ENCODE measurements around the gene GPR25. TPM values are rescaled to one million over a fixed set of nuclear protein-coding genes. Genes with fewer than 3 reads are reported as not detected.

Gene GPR25
- total RNA-seq, 1 donor from 2014 or later = 0.25 TPM

DNA sequence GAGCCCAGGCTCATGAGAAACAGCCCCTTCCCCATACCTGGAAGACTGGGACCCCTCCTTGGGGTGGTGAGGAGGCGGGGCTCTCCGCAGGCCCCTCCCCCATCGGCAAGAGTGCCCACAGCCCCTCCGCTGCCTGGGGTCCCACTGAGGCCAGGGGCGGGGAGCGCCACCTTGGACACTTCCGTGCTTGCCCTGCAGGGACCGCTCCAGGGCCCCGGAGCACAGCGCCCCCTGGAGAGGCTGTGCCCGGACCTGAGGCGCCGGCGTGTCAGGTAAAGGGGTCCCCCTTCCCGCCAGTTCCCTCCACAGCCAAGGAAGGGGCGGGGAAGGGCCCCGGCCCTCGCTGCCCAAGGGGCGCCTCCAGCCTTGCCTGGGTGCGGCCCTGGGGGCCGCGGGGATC is 43.4 kb downstream of the GPR25 start:
- no peak overlapping the region for H3K4me3 Mint-ChIP-seq
- H3K27ac Mint-ChIP-seq = no peak overlapping the region
- peaks cover 8% of the 10 kb centered on the region for H3K36me3 Mint-ChIP-seq
- DNase-seq (ENCODE audit: low spot score in 2 of 2, unreplicated experiment in 2 of 2) = no peak
- H3K4me1 Mint-ChIP-seq = no peaks in the 10 kb centered on the region
- H3K27me3 Mint-ChIP-seq (ENCODE audit: low read depth) = no peaks in the 10 kb centered on the region
- H3K9me3 Mint-ChIP-seq = no peaks in the 10 kb centered on the region
- TF ChIP-seq, protein P1, sequence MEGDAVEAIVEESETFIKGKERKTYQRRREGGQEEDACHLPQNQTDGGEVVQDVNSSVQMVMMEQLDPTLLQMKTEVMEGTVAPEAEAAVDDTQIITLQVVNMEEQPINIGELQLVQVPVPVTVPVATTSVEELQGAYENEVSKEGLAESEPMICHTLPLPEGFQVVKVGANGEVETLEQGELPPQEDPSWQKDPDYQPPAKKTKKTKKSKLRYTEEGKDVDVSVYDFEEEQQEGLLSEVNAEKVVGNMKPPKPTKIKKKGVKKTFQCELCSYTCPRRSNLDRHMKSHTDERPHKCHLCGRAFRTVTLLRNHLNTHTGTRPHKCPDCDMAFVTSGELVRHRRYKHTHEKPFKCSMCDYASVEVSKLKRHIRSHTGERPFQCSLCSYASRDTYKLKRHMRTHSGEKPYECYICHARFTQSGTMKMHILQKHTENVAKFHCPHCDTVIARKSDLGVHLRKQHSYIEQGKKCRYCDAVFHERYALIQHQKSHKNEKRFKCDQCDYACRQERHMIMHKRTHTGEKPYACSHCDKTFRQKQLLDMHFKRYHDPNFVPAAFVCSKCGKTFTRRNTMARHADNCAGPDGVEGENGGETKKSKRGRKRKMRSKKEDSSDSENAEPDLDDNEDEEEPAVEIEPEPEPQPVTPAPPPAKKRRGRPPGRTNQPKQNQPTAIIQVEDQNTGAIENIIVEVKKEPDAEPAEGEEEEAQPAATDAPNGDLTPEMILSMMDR (IDR thresholded peaks at IDR 0.05; ENCODE audit: unreplicated experiment) = peak; percentile 19

DNA sequence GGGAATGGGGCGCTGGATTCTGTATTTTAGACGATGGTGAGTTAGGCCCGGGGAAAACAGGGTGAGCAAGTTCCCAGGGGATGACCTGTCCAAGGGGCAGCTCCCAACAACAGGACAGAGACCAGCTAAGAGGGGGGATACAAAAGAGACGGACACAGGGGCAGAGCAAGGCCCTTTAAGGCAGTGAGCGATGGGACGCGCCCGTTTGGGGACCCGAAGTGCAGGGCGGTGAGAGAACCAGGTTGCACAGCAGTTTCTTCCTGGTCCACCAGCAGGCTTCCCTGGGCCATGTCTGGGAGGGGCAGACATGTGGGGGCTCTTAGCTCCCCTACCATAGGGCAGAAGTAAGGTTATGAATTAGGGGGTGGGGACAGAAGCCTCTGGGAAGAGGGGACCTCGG is 43.9 kb downstream of the GPR25 start:
- H3K9me3 Mint-ChIP-seq = no peaks in the 10 kb centered on the region
- H3K4me3 Mint-ChIP-seq = no peak overlapping the region
- peaks cover 8% of the 10 kb centered on the region for H3K36me3 Mint-ChIP-seq
- no peak for DNase-seq (ENCODE audit: low spot score in 2 of 2, unreplicated experiment in 2 of 2)
- H3K27me3 Mint-ChIP-seq (ENCODE audit: low read depth) = no peaks in the 10 kb centered on the region
- TF ChIP-seq, protein P1 (IDR thresholded peaks at IDR 0.05; ENCODE audit: unreplicated experiment) = no peak
- H3K4me1 Mint-ChIP-seq = no peaks in the 10 kb centered on the region
- no peak overlapping the region for H3K27ac Mint-ChIP-seq

DNA sequence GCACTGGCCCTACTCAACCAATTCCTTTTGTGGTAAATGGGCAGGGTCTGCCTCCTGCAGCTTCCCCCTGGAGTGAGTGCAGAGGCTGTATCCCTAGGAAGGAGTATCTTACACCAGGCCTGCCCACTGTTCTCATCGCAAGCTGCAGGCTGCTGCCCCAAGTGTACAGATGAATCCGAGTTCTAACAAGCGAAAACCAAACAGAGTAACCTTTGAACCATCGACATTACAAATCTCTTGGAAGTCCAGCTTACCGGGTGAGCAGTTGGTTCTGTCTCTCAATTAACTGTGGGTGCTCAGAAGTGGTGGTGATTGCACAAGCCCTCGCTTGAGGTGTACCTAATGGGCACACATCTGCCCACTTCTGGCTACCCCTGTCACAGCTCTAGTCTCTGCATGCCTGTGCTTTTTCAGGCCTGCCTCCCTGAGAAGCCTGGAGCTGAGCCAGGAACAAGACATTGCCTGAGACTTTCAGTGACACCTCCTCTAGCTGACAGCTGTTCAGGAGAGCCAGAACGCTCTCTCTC is 44.6 kb downstream of the GPR25 start:
- TF ChIP-seq, protein P1 (IDR thresholded peaks at IDR 0.05; ENCODE audit: unreplicated experiment) = no peak
- no peak for DNase-seq (ENCODE audit: low spot score in 2 of 2, unreplicated experiment in 2 of 2)
- Mint-ChIP-seq H3K36me3 (peaks cover 6% of the 10 kb centered on the region), H3K9me3 (no peaks in the 10 kb centered on the region), H3K4me3 (no peak overlapping the region), H3K27me3 (ENCODE audit: low read depth) (no peaks in the 10 kb centered on the region), H3K4me1 (no peaks in the 10 kb centered on the region), H3K27ac (no peak overlapping the region)

DNA sequence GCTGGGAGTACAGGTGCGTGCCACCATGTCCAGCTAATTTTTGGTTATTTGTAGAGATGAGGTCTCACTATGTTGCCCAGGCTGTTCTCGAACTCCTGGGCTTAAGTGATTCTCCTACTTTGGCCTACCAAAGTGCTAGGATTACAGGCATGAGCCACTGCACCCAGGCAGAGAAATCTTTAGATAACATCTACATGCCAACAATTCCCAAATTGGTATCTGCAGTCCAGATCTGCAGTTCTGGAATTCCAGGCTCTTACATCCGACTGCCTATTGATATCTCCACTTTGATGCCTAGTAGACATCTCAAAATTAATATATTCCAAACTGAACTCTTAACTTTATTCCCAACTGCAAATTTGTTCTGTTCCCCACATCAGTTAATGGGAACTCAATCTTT is 45.2 kb downstream of the GPR25 start:
- Mint-ChIP-seq H3K9me3 (no peaks in the 10 kb centered on the region), H3K27ac (no peak overlapping the region), H3K36me3 (peaks cover 2% of the 10 kb centered on the region), H3K27me3 (ENCODE audit: low read depth) (no peaks in the 10 kb centered on the region), H3K4me1 (no peaks in the 10 kb centered on the region), H3K4me3 (no peak overlapping the region)
- DNase-seq (ENCODE audit: low spot score in 2 of 2, unreplicated experiment in 2 of 2) = no peak
- TF ChIP-seq, protein P1 (IDR thresholded peaks at IDR 0.05; ENCODE audit: unreplicated experiment) = no peak

DNA sequence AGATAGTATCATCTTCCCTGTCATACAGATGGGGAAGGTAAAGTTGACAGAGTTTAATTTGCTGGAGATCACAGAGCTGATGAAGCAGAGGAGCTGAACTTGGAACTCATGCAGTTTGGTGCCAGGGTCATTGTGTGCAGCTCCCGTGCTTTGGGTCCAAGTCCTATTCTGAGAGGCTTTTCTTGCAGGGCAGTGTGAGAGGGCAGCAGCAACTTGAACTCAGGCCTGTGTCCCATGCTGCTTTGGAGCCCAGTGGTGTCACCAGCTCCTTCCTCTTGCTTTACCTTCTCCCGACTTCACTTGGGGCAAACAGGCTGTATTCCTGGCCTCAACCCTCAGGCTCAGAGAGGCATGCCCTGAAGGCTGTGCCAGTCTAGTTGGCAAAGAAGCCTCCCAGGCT is 46.6 kb downstream of the GPR25 start:
- no peaks in the 10 kb centered on the region for H3K27me3 Mint-ChIP-seq (ENCODE audit: low read depth)
- TF ChIP-seq, protein P1 (IDR thresholded peaks at IDR 0.05; ENCODE audit: unreplicated experiment) = no peak
- no peak overlapping the region for H3K4me3 Mint-ChIP-seq
- no peaks in the 10 kb centered on the region for H3K9me3 Mint-ChIP-seq
- H3K27ac Mint-ChIP-seq = no peak overlapping the region
- DNase-seq (ENCODE audit: low spot score in 2 of 2, unreplicated experiment in 2 of 2) = no peak
- no peaks in the 10 kb centered on the region for H3K4me1 Mint-ChIP-seq
- no peaks in the 10 kb centered on the region for H3K36me3 Mint-ChIP-seq

DNA sequence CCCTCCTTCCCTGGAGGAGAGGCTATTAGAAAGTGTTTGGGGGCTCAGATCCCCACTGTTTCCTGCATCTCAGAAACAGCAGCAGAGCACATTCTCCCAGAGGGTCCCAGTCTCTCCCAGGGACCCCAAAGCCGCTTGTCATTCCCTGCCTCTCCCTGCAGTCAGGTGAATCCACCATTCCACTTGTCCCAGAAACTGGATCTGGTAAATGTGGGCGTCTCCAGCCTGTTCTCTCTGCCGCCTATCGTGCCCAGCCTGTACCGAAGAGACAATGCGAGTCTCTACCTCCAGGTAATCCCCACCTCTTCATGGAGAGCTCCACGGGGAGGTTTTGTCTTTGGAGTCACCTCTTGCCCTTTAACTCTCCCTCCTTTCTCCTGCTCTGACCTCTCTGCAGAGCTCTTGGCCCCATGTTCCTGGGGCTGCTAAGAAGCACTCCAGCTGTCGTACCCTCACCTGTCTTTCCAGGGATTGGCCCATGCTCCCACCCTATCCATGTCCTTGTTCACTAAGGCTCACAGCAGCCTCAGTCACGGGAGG is 48.9 kb downstream of the GPR25 start:
- no peak for DNase-seq (ENCODE audit: low spot score in 2 of 2, unreplicated experiment in 2 of 2)
- TF ChIP-seq, protein P1 (IDR thresholded peaks at IDR 0.05; ENCODE audit: unreplicated experiment) = no peak
- Mint-ChIP-seq H3K27me3 (ENCODE audit: low read depth) (no peaks in the 10 kb centered on the region), H3K36me3 (no peaks in the 10 kb centered on the region), H3K27ac (no peak overlapping the region), H3K9me3 (no peaks in the 10 kb centered on the region), H3K4me1 (no peaks in the 10 kb centered on the region), H3K4me3 (no peak overlapping the region)
